ENCODE results near the gene STMN3.

- TF ChIP-seq RAD21 (IDR thresholded peaks at IDR 0.05; ENCODE audit: low read depth) (no peak), CTCF (IDR thresholded peaks at IDR 0.05 in 2 of 3, conservative IDR thresholded peaks at IDR 0.05 in 1 of 3; ENCODE audit: borderline replicate concordance in 1 of 3, insufficient read depth in 1 of 3, low read depth in 2 of 3, low read length in 2 of 3) (no peak), POLR2A (IDR thresholded peaks at IDR 0.05; ENCODE audit: borderline replicate concordance, extremely low read depth, insufficient read depth, insufficient read length) (no peak), TCF7L2 (IDR thresholded peaks at IDR 0.05; ENCODE audit: borderline replicate concordance, extremely low read depth, insufficient read depth, insufficient read length) (no peak), POLR2AphosphoS5 (IDR thresholded peaks at IDR 0.05; ENCODE audit: low read depth, low read length) (no peak), EZH2 (IDR thresholded peaks at IDR 0.05) (no peak), SP1 (IDR thresholded peaks at IDR 0.05; ENCODE audit: low read depth) (no peak), YY1 (IDR thresholded peaks at IDR 0.05; ENCODE audit: extremely low read depth, insufficient replicate concordance, low read depth, low read length) (no peak), JUND (IDR thresholded peaks at IDR 0.05) (no peak), REST (IDR thresholded peaks at IDR 0.05; ENCODE audit: low read depth) (no peak)
These were observed 30.5 kb downstream of the STMN3 start for GRCh38 chr20:63622732-63623131.
